GM19238 (cell line): ENCODE results near the gene CCN6.
A peak's percentile ranks its signal among the peaks of the same experiment; 100 is the strongest.
"Not testable (repeated sequence)": the region's sequence is repeated elsewhere in the genome, so short reads cannot be mapped to it uniquely, and the experiment has no call there.

Experiments used
- DNase-seq: peaks from one replicate; pipeline ENCODE4 v3.0.0; 2011; ENCODE audit warnings: low spot score; ENCODE audit not compliant: insufficient read length

Gene CCN6

DNA sequence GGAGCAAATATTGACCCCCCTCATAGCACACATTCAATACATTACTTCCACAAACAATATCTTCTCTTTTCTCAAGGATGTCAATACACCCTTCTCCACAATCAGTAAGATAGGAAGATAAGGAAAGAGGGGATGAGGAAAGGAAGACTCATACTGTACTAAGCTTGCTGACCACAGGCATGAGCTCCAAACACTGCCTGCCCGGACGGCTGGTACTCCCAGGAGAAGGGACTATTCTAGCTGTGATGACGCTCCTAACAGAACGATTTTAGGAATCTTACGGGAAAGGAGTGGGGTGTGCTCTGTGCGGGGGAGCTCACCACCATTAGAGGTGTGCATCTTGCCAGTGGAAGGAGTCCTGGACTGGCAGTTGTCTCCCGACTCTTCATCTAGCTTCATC, 3.9 kb upstream of the CCN6 start:
- DNase-seq: no peak

DNA sequence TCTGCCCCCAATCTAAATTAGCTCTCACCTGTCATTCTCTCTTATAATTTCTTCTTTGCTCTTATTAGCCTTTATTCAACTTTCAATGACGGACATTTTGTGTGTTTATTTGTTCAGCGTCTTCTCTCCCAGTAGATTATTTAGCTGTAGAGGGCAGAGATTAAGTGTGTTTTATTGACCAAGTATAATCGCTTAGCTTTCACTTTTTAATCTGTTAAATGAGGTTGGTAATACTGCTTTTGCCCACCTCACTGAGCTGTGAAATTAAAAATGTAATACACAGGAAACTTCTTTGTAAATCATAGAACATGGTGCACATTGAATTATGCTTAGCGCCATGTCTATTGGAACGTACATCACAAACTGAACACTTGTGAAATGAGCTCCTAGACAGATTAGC, 3.5 kb upstream of the CCN6 start:
- no peak for DNase-seq

DNA sequence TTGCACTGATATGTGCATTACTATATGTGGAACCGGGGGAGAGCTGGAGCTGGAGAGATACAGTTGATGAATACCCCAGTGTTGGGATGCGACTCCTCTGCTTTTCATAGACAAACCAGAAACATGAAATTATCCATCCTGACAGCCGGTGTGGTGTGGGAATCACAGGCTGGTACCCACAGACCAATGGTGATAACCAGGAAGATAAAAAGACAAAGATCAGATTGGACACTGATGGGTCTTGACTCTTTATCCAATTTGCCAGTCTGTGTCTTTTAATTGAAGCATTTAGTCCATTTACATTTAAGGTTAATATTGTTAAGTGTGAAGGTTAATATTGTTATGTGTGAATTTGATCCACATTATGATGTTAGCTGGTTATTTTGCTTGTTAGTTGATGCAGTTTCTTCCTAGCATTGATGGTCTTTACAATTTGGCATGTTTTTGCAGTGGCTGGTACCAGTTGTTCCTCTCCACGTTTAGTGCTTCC, 2.6 kb upstream of the CCN6 start:
- not testable (repeated sequence) for DNase-seq

DNA sequence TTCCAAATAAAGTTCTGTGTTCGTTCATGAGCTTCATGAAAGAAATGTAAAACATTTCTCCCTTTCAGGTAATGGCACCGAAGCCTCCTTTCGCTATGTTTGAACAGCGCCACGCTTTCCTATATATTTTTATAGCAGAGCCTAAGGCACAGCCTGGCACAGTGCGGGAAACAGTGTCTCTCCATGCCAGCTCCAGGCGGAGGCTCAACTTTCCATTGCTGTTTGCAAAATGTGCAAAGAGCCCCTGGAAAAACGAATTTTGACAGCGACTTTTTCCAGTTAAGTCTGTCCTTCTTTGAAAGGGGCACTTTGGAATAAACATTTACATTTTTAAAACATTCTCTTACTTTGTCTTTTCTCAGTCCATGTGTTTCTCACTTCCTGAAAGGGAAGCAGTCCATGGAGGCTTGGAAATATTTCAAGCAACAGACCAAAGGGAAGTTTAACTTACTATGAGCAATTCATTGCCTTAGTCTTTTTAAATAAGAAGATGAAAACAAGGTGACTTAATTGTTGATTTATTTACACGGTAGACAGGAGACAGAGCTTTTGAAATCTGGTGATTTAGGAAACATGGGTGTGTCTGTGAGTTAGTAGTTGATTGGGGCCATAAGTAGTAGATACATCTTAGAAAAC, 769 bp downstream of the CCN6 start:
- DNase-seq: no peak

DNA sequence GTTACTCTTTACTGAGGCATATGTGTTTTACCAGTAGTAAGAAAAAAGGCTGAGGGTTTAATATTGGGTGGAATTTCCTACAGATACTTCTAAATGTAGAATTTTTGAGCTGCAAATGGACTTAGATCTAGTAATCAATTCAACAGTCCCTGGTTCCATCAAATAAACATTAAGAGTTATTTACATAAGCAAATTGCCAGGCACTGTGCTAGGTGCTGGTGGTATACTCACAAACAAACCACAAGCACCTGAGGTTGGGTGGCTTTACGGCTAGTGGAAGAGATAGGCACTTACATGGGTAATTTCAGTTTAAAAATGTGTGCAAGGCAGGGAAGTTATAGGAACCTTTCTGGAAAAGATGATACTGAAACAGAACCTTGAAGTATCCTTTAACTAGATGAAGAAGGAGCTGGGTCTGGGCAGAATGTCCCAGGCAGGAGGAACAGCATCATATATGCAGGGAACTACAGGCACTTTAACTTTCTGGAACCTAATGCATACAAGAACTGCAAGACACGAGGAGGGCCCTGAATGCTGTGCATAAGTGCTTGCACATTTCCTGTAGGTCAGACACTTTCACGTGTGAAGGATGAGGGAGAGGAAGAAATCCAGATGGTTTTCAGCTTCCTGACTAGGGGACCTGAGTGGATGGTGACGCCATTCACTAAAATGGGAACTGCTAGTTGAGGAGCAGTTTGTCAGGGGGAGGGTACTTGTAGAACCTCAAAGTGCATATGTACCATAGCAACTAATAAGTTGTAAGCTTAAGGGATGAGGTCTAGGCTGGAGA, 4.5 kb downstream of the CCN6 start:
- DNase-seq: no peak

DNA sequence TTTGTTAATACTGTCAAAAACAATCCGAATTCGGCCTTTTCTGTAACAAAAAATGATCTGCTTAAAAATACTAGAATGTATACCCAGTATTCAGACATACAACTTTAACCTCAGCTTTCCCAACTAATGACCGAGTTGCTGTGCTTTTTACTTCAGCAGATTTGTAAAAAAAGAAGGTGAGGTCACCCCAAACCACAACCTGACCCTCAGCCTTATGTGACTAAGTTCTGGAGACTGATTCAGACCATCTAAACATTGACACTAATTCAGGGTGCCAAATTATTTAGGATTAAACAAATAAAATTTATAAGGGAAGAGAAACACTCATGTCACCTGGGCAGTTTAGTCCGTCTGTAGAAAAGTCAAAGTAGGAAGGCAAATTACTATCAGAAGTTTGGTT, 7.7 kb downstream of the CCN6 start:
- DNase-seq: no peak

DNA sequence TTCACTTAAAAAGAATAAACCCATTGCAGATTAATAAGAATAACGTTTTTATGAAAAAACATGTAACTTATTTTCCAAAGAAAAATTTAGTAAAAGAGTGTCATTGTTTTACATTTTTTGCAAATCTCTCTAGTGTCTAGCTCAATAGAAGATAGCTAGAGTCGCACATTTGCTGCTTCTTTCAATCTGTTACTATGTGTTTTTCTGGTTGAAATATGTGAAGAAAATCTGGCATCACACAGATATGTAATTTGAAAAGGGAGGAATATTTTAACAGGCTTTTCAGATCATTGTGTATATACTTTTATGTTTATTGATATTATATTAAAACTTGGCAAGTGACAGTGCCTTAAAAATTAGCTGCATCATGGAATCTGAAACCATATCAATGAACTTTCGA, 9.1 kb downstream of the CCN6 start:
- DNase-seq: no peak

DNA sequence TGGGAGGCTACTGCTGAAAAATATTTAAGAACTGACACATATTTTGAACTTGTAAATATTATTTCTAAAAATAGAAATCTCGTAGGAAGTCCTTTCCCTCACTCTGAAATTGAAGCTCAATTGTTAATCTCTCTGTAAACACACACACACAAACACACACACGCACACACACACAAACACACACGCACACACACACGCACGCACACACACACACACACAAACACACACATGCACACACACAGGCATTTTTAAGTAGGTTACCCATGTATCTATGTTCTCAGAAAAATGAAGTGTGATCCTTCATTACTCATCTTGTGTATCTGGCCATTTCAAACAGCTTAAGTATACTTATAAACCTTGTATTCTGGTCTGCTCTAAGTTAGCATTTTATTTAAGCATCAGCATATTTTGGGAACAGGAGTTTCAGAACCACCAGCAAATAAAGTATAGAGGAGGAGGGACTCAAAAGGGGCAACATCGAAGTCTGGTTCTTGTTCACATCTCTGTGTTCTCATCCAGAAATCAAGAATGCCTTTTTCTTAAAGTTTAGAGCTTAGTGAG, 11.6 kb downstream of the CCN6 start:
- DNase-seq: no peak

DNA sequence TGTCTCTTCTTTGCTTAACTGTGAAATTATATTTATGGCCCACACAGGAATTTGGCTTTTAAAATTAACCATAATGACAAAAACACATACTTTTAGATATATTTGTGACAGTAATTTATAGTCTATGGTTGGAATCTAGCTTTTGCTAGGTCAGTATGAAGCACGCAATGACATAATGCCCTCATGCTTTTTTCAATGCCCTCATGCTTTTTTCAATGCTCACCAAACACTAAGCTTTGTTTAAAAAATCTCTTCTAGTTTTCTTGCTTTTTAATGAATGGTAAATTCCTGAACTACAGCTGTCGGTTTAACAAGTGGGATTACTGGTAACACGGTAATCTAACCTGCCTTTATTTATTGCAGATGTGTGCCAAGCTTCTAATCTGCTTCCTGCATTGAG, 12.7 kb downstream of the CCN6 start:
- DNase-seq: no peak

DNA sequence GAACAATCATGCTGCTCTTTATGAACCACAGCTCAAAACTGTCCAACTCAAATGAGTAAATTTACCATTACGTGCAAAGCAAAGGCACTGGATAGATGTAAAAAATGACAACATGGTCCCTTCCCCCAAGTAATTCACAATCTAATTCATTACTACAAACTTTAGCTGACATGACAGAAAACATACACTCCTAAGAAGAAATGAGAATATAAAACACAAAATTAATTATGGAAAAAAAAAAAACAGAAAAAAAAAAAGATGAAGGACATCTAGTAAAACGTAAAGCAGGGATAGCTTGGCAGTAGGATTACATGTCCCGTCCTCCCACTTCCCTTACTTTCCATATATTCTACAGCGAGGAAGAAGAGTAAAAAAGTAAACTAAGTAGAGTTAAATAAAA, 27.7 kb downstream of the CCN6 start:
- DNase-seq: no peak

DNA sequence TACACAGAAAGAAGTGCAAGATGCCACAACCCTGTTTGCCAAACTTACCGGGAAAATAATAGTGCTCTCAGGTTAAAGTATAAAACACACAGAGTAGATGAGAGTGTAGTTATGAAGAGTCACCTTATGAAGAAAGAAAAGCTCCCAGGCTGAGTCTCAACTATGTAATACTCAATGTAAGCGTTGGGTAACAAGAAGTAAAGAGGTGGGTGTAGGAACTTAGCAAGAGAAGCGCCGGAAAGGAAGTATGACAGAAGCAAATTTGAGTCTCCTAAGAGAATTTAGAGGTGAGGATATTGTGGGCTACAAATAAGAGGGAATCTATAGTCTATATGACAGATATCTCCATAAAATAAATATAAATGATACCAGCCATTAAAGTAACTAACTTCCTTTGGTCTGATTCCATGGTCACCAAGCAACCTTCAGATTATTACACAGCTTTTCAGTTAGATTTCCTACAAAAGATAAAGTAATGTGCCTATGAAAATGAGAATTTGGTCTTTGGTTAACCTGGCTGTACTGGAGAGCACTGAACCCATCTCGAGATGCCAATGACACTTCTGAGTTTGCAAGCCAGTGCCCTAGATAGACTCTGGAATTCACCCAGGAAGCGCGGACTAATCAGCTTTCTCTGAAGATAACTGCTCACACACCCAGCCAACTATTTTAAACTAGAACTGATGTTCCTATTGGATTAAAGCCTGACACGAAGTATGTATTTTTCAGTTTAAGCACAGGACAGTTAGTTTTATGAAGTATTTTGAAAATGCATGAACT, 31.6 kb downstream of the CCN6 start:
- DNase-seq: no peak

DNA sequence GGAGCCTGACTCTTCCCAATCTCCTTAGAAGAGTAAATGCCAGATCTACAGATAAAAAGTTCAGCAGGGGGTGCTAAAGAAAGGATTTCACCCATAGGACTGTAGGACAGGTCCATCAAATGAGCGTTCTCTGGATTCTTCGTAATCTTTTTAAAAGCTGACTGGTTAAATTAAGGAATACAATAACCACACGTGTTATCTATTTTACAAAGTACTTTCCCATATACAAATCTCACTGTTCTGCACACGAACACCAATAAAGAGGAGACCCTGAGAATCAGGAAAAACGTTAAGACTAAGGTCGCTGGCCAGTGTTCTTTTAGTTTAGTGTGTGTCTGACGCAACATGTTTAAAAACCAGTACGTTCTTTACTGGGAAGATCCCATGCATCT, 32.8 kb downstream of the CCN6 start:
- peak; percentile 2 for DNase-seq

DNA sequence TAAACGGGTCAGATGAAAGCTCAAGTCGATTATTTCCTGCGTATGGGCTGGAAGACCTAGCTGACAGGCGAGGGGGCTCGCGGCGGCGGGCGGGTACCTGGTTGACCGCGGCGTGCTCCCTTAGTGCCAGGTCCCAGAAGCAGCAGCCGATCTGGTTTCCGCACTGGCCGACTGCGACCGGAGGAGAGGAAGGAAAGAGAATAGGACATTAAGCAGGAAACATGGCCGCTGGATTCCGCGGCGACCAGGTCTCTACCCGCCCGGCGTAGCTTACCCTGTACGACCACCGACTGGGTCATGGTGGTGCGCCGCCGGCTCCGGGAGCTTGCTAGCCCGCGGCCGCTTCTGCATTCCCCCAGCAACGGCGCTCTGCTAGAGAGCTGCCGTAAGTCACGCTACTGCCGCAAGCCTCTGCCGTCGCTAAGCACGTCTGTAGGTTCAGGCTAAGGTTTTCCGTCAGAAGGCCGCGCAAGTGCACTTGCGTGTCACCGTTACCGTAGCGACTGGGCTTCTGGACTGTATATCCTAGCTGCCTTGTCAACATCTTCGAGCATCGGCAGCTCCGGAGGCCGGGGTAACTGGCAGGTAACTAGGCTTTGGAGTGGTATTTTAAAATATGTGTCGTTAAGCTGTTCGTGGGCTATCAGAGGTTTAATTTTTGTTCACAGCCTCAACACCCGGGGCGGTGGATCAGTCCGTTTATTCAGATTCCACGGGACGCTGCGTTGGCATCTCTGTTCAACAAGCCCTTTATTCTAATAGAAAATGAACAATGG, 33.4 kb downstream of the CCN6 start, which contains the start of the genes FAM229B and TUBE1:
Gene FAM229B, plus strand, starts transcription at position 456 of the 776 bp plus-strand sequence. CDS start 11,693 bp downstream, outside the sequence.
Gene TUBE1, minus strand, starts transcription at position 347 of the 776 bp plus-strand sequence. Its CDS starts 48 bp downstream, at position 299.
- peak; percentile 57 for DNase-seq

DNA sequence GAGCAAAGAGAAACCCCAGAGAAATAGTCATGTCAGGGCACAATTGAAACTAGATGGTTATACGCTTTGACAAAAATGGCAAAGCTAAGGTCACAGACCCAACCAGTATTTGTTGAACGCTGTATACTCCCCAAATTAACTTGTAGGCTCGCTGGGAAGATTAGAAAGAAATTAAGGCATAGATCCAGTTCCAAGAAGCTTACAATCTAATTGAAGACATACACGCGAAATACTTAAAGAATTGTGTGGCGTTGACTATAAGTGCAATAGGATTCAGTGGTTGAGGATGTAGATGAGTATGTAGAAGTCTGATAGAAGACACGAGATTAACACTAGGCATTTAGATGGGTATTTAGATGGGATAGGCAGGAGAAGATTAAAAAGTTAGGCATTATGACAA, 34.0 kb downstream of the CCN6 start:
- DNase-seq: no peak

DNA sequence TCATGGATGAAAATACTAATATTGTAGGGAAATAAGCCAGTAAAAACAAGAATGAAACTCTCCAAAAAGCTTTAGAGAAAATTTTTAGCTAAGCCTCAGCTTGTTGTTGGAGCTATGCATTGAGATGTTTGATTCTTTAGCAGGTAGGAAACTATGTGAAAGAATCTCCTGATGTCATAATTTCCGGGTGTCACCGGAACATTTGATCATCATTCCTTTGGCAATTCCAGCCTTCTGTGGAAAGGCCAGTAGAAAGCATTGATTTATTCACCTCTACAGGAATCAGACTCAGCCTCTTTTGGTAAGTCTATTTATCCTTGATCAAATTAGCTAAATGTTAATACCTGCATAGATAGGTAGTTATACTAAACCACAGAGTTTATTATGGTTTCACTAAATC, 43.0 kb downstream of the CCN6 start:
- no peak for DNase-seq

DNA sequence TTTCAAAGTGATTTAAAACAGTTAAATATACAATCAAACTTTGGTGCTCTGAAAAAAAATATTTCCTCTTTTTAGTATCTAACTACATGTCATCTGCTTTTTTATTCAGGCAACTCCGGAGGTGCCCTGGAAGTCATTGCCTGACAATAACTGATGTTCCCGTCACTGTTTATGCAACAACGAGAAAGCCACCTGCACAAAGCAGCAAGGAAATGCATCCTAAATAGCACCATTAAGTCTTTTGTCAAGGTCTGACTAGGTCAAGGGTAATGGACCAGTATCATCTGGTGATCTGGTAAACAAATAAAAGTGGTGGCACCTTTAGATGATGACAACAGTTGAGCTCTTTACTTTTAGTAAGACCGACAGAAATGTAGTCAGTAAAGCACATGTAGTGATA, 46.7 kb downstream of the CCN6 start:
- DNase-seq: no peak

DNA sequence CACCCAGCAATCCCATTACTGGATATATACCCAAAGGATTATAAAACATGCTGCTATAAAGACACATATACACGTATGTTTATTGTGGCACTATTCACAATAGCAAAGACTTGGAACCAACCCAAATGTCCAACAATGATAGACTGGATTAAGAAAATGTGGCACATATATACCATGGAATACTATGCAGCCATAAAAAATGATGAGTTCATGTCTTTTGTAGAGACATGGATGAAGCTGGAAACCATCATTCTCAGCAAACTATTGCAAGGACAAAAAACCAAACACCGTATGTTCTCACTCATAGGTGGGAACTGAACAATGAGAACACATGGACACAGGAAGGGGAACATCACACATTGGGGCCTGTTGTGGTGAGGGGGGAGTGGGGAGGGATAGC, 52.1 kb downstream of the CCN6 start:
- DNase-seq: not testable (repeated sequence)

DNA sequence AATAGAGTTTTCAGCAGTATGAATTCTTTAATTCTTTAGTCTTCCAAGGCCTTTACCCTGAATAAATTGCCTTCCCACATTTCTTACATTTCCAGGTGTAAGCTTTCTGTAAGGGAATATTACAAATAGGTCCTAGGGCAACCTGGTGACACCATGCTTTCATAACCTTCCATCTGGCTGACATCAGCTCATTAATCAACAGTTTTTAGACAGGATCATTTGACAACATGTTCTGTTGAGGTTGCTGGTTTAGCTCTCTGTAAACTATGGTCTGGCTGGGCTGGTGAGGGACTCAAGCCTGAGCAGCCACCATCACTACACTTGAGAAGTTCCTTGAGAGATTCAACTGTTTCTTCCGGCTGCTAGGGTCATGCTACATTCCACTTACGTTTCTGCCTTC, 52.7 kb downstream of the CCN6 start:
- DNase-seq: no peak

DNA sequence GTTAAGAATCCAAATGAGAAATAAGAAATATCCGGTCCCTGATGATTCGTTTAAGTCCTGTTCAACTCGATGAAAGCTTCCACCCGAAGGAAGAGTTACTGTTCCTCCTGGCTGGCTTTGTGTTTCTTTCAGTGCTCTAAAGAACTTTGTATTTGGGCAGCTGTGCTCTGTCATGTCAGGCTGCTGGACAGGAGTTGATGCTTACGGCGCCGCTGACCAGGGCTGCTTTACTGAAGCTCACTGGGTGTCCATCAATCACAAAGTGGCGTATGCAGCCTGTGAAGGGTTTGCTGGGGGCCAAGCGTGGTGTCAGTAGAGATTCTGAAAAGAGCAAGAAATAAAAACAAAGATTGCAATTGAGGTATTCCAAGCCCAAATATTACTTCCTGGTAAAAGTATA, 55.4 kb downstream of the CCN6 start:
- DNase-seq: no peak

DNA sequence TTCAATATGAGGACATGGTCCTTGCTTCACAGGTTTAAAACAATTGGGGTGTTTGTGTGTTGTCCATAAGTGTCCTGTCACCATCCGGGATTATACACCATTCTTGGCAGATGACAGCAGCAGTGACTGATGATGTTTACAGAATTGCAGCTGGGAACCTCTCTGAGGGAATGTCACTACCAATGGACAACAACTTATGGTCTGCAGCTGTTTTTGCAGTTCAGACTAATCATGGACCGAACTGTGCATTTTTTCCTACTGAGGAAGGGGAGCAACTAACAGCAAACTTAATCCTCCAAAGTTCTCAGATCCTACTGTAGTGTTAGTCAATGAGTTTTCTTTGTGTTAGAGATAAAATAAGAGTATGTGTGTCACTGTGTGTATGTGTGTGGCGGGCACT, 59.5 kb downstream of the CCN6 start:
- DNase-seq: no peak

DNA sequence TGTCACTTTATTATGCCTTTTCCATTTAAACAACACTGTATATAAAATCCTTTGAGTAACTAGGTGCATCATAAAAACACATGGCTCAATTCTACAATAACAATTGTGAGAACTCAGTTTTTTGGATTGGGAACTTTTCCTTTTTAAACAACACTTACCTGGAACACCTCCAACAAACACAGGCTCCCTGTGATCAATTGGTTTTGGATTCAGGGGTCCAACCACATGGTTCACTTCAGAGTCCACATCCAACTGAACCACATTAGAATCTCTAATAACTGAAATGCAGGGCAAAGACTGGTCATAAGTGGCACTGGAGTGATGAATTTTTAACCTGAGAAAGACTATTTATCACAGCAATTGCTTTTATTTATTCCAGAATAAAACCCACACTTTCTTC, 60.0 kb downstream of the CCN6 start:
- DNase-seq: no peak
